Adrenal gland (tissue), 5 donors: Measurements from ENCODE around the gene DGCR8.

Experiments used
- POLR2A ChIP-seq, 2 donors: fragments of 450-650 bp; IDR thresholded peaks; one replicate each; pipeline ENCODE4 v1.6.1; 2017; ENCODE audit warnings: antibody characterized with exemption in 2 of 2, mild to moderate bottlenecking in 2 of 2, moderate library complexity in 1 of 2
- TF ChIP-seq, protein P1 (sequence below), 6 experiments: fragments of 450-650 bp in 4 of 6; fragments of 200-600 bp in 2 of 6; sonication (generic) in 1 of 6; IDR thresholded peaks; 1 replicate in 5 of 6; 2 replicates in 1 of 6; pipeline versions ENCODE4 v1.5.1 to v1.8.0; 2016 to 2021; ENCODE audit warnings: antibody characterized with exemption in 6 of 6, mild to moderate bottlenecking in 2 of 6, moderate library complexity in 1 of 6
- donor health status: DM: no; HTN: no; CAD: no.

DNA sequence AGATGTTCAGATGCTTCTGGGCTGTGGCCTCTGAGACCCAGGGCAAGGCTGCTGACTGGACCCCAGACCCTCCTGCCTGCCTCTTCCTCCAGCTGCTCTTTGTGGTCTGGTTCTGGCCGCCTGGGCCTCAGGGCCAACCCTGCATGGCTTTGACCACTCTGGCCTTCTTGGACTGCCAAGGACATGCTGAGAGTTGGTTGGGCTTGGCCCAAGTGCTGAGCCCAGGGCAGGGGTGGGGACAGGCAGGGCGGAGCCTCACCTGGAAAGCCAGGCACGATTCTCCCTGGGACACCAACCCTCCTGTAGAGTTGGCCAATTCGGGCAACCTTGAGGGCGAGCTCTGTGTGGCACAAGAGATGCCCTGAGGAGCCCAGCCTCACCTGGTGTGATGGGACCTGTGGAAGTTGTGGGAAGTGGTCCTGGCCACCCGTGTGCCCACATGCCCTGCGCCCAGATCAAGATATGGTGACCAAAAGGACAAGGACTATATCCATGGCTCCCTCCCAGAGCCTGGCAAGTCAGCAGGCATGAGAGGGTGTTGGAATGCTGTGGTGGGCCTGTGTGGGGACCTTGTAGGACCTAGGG, 47.5 kb upstream of the DGCR8 start:
- TF ChIP-seq, protein P1, sequence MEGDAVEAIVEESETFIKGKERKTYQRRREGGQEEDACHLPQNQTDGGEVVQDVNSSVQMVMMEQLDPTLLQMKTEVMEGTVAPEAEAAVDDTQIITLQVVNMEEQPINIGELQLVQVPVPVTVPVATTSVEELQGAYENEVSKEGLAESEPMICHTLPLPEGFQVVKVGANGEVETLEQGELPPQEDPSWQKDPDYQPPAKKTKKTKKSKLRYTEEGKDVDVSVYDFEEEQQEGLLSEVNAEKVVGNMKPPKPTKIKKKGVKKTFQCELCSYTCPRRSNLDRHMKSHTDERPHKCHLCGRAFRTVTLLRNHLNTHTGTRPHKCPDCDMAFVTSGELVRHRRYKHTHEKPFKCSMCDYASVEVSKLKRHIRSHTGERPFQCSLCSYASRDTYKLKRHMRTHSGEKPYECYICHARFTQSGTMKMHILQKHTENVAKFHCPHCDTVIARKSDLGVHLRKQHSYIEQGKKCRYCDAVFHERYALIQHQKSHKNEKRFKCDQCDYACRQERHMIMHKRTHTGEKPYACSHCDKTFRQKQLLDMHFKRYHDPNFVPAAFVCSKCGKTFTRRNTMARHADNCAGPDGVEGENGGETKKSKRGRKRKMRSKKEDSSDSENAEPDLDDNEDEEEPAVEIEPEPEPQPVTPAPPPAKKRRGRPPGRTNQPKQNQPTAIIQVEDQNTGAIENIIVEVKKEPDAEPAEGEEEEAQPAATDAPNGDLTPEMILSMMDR (IDR thresholded peaks at IDR 0.05) = no peak
- no peak for TF ChIP-seq POLR2A (IDR thresholded peaks at IDR 0.05)
